ENCODE measurements around the gene AP1S2. TPM values are rescaled to one million over a fixed set of nuclear protein-coding genes. Genes with fewer than 3 reads are reported as not detected.

AP1S2 gene
- total RNA-seq, 1 experiment from 2014 or later = 19.9 TPM

DNA sequence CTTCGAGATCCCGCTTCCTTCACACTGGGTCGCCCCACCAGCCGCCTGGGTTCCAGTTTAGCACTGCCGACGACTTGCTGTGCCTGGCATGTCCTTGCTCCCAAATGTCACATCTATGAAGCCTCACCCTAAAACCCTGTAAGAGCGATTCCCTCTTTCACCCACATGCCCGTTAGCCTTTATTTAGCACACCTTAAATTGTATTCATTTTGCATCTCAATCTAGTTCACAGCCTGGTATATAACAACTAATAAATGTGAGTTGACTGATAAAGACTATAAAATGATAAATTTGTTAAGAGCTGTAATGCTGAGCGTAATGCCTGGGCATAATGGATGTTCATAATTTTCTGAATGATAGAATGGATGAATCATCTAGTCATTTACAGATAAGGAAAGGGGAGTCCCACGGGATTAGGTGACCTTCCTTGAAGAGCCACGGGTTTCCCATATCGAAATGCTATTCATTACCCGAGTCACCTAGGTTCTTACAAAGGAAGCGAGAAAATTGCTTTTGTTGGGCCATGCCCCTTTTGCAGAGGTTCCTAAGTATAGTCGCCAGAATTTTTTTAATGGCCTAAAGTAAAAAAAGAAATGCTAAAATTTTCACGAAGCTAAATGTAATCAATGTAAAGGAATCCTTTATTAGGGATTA lies 1.1 kb upstream of the AP1S2 start:
- no peaks in the 10 kb centered on the region for H4K20me1 ChIP-seq (ENCODE audit: insufficient read depth)
- ChIA-PET RAD21 (ENCODE audit: low non-redundant PET in 1 of 2, low total read pairs in 2 of 2, uncharacterized antibody in 2 of 2, unreplicated experiment in 2 of 2) (no interaction called here), POLR2A (no interaction called here), CTCF (no interaction called here)
- H3K27me3 ChIP-seq (ENCODE audit: insufficient read depth, low read length) = no peaks in the 10 kb centered on the region
- 0 out of 2 replicates have a peak, but pooled peaks cover 7% of the 10 kb centered on the region for H3K79me2 ChIP-seq (ENCODE audit: insufficient read depth, low read length)
- no peak for ATAC-seq
- TF ChIP-seq EZH2phosphoT487 (IDR thresholded peaks at IDR 0.05; ENCODE audit: borderline replicate concordance) (no peak), EGR1 (IDR thresholded peaks at IDR 0.05; ENCODE audit: low read depth) (no peak), FOSL1 (IDR thresholded peaks at IDR 0.05; ENCODE audit: low read depth) (no peak), POLR2A (IDR thresholded peaks at IDR 0.05; ENCODE audit: borderline replicate concordance, extremely low read depth, insufficient read depth, insufficient read length) (no peak), ZNF274 (IDR thresholded peaks at IDR 0.05; ENCODE audit: low read depth, low read length) (no peak), REST (IDR thresholded peaks at IDR 0.05; ENCODE audit: low read depth) (no peak), ZFX (IDR thresholded peaks at IDR 0.05) (no peak), CTCF (IDR thresholded peaks at IDR 0.05 in 2 of 3, conservative IDR thresholded peaks at IDR 0.05 in 1 of 3; ENCODE audit: borderline replicate concordance in 1 of 3, insufficient read depth in 1 of 3, low read depth in 2 of 3, low read length in 2 of 3) (no peak), YY1 (IDR thresholded peaks at IDR 0.05; ENCODE audit: extremely low read depth, insufficient replicate concordance, low read depth, low read length) (no peak), SRF (IDR thresholded peaks at IDR 0.05; ENCODE audit: low read depth) (no peak), TCF7L2 (IDR thresholded peaks at IDR 0.05; ENCODE audit: borderline replicate concordance, extremely low read depth, insufficient read depth, insufficient read length) (no peak), RAD21 (IDR thresholded peaks at IDR 0.05; ENCODE audit: low read depth) (no peak)
- TF ChIP-seq, protein P1, sequence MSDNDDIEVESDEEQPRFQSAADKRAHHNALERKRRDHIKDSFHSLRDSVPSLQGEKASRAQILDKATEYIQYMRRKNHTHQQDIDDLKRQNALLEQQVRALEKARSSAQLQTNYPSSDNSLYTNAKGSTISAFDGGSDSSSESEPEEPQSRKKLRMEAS (IDR thresholded peaks at IDR 0.05) = no peak
- TF ChIP-seq, protein P2, sequence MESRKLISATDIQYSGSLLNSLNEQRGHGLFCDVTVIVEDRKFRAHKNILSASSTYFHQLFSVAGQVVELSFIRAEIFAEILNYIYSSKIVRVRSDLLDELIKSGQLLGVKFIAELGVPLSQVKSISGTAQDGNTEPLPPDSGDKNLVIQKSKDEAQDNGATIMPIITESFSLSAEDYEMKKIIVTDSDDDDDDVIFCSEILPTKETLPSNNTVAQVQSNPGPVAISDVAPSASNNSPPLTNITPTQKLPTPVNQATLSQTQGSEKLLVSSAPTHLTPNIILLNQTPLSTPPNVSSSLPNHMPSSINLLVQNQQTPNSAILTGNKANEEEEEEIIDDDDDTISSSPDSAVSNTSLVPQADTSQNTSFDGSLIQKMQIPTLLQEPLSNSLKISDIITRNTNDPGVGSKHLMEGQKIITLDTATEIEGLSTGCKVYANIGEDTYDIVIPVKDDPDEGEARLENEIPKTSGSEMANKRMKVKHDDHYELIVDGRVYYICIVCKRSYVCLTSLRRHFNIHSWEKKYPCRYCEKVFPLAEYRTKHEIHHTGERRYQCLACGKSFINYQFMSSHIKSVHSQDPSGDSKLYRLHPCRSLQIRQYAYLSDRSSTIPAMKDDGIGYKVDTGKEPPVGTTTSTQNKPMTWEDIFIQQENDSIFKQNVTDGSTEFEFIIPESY (IDR thresholded peaks at IDR 0.05; ENCODE audit: extremely low read depth, insufficient replicate concordance, low read length) = no peak
- no peaks in the 10 kb centered on the region for H3K9me3 ChIP-seq (ENCODE audit: control insufficient read depth in 1 of 2, insufficient read depth in 1 of 2, low read depth in 1 of 2, low read length in 2 of 2)
- peak overlapping the region; percentile 79 for H3K4me2 ChIP-seq (ENCODE audit: low read length)
- H3K4me3 ChIP-seq (replicated peaks in 1 of 2; ENCODE audit: low read depth in 1 of 2, low read length in 2 of 2) = peak overlapping the region; percentile 51 to 65
- H3K9me2 ChIP-seq (ENCODE audit: insufficient read depth) = no peaks in the 10 kb centered on the region
- peaks cover 0 to 18% of the 10 kb centered on the region in 2 experiments; a peak in 2 of 4 replicates for H3K4me1 ChIP-seq (ENCODE audit: control insufficient read depth in 1 of 2, insufficient read depth in 2 of 2, low read length in 2 of 2)
- H3K36me3 ChIP-seq (ENCODE audit: control insufficient read depth in 1 of 2, insufficient read depth in 2 of 2, low read length in 2 of 2) = no peaks in the 10 kb centered on the region
- H3K27ac ChIP-seq (ENCODE audit: low read depth, low read length) = peak overlapping the region; percentile 54
- no peak for DNase-seq (ENCODE audit: low read depth, low spot score)
- intact Hi-C loops (cut with micrococcal nuclease) = loop anchor here (10.0 kb wide), 2 partner anchors 579 to 859 kb away; partner anchors contain the start of genes CTPS2 and SYAP1
- peak overlapping the region; percentile 17 for H2AFZ ChIP-seq (ENCODE audit: low read depth, low read length, poor library complexity, severe bottlenecking)
- H3K9ac ChIP-seq (ENCODE audit: low read length) = peak overlapping the region; percentile 48; the same call in 1 of the 2 replicates
- BruUV-seq (replicated peaks) = no TSS peak

Data from HCT116 (cell line).